H1 (cell line): Measurements from ENCODE around the gene TNFRSF8. TPM values are rescaled to one million over a fixed set of nuclear protein-coding genes. Genes with fewer than 3 reads are reported as not detected.

Experiments used
- CTCF ChIA-PET: fragments of 300-600 bp; sonication (Branson Sonifier 250); formaldehyde crosslinking; loops from one replicate; lab custom pipeline; 2021; ENCODE audit not compliant: partially characterized antibody; lab: Charles Lee
- POLR2A ChIA-PET: fragments of 300-600 bp; sonication (Branson Sonifier 250); formaldehyde crosslinking; loops from one replicate; lab custom pipeline; 2021; ENCODE audit warnings: inconsistent platforms; ENCODE audit not compliant: partially characterized antibody; lab: Charles Lee
- DNase-seq, 2 experiments: peaks; one replicate each; pipeline versions ENCODE4 v3.0.0 to v3.0.0-alpha.2; 2010 to 2022; ENCODE audit warnings: low spot score in 2 of 2, low read depth in 1 of 2, mixed read lengths in 1 of 2
- FAIRE-seq: peaks from 2 replicates; lab custom pipeline; 2011; peaks lifted over from hg19 to GRCh38; lab: Jason Lieb, UNC
- H2AFZ ChIP-seq: 2 replicates; pipeline ENCODE4 v1.8.1; 2012; ENCODE audit warnings: low read length, inconsistent platforms
- H2AK5ac ChIP-seq: 2 replicates; pipeline ENCODE4 v1.6.1; 2013; ENCODE audit warnings: low read depth, low read length
- H2BK120ac ChIP-seq: replicated peaks from 2 replicates; pipeline ENCODE3; 2013; ENCODE audit warnings: low read depth, low read length, inconsistent platforms
- H2BK12ac ChIP-seq: 2 replicates; pipeline ENCODE4 v1.6.1; 2013; ENCODE audit warnings: low read depth, low read length
- H2BK15ac ChIP-seq: 2 replicates; pipeline ENCODE4 v1.6.1; 2013; ENCODE audit warnings: low read length
- H2BK20ac ChIP-seq: 2 replicates; pipeline ENCODE4 v1.6.1; 2013; ENCODE audit warnings: low read length
- H2BK5ac ChIP-seq: 2 replicates; pipeline ENCODE4 v1.6.1; 2013; ENCODE audit warnings: low read depth, low read length
- H3K14ac ChIP-seq: 2 replicates; pipeline ENCODE4 v1.6.1; 2013; ENCODE audit warnings: inconsistent platforms; ENCODE audit not compliant: insufficient read length
- H3K18ac ChIP-seq: 2 replicates; pipeline ENCODE4 v1.6.1; 2013; ENCODE audit warnings: low read length; ENCODE audit errors: extremely low read depth
- H3K23ac ChIP-seq: 2 replicates; pipeline ENCODE4 v1.6.1; 2013; ENCODE audit warnings: inconsistent platforms; ENCODE audit not compliant: insufficient read length
- H3K23me2 ChIP-seq: 2 replicates; pipeline ENCODE4 v1.6.1; 2013; ENCODE audit warnings: low read depth, low read length
- H3K27ac ChIP-seq: 2 replicates; pipeline ENCODE4 v1.6.1; 2011; ENCODE audit warnings: low read depth, low read length, inconsistent platforms
- H3K27me3 ChIP-seq, 4 experiments: replicated peaks in 1 of 4; 1 replicate in 1 of 4; 2 replicates in 3 of 4; pipeline versions ENCODE4 v1.6.1 to v1.8.1; 2011 to 2013; ENCODE audit warnings: low read length in 3 of 4, mild to moderate bottlenecking in 3 of 4, inconsistent platforms in 2 of 4, mixed read lengths in 2 of 4, moderate library complexity in 1 of 4; ENCODE audit not compliant: control insufficient read depth in 3 of 4, insufficient read depth in 3 of 4; ENCODE audit errors: extremely low read depth in 1 of 4
- H3K36me3 ChIP-seq, 4 experiments: 2 replicates each; pipeline versions ENCODE4 v1.6.1 to v1.8.1; 2011 to 2013; ENCODE audit warnings: mild to moderate bottlenecking in 4 of 4, low read length in 3 of 4, moderate library complexity in 2 of 4, control low read depth in 1 of 4, inconsistent platforms in 1 of 4; ENCODE audit not compliant: insufficient read depth in 4 of 4, control insufficient read depth in 2 of 4
- H3K4ac ChIP-seq: replicated peaks from 2 replicates; pipeline ENCODE3; 2013; ENCODE audit warnings: low read length, low read depth, mixed read lengths, inconsistent platforms; ENCODE audit not compliant: insufficient read length
- H3K4me1 ChIP-seq, 4 experiments: replicated peaks in 1 of 4; 1 replicate in 1 of 4; 2 replicates in 3 of 4; pipeline versions ENCODE4 v1.6.1 to v1.8.1; 2011 to 2013; ENCODE audit warnings: low read length in 3 of 4, inconsistent platforms in 2 of 4, mixed read lengths in 1 of 4; ENCODE audit not compliant: insufficient read depth in 4 of 4, control insufficient read depth in 3 of 4
- H3K4me2 ChIP-seq, 2 experiments: 2 replicates each; pipeline versions ENCODE4 v1.6.1 to v1.8.1; 2011 to 2013; ENCODE audit warnings: low read depth in 2 of 2, low read length in 2 of 2, control low read depth in 1 of 2, inconsistent platforms in 1 of 2, mild to moderate bottlenecking in 1 of 2; ENCODE audit not compliant: insufficient read depth in 1 of 2
- H3K4me3 ChIP-seq, 4 experiments: fragments of 200-600, 300-600 bp in 1 of 4; sonication (generic), shearing (Covaris generic), sonication (Bioruptor Twin) in 1 of 4; 2 replicates each; pipeline versions ENCODE4 v1.5.1 to v1.8.1; 2011 to 2016; ENCODE audit warnings: low read length in 4 of 4, low read depth in 3 of 4, control low read depth in 2 of 4, inconsistent platforms in 2 of 4, mild to moderate bottlenecking in 2 of 4, mixed read lengths in 1 of 4, moderate library complexity in 1 of 4; ENCODE audit not compliant: insufficient read depth in 2 of 4; ENCODE audit errors: extremely low read depth in 1 of 4
- H3K56ac ChIP-seq: replicated peaks from 2 replicates; pipeline ENCODE3; 2013; ENCODE audit warnings: low read depth, mild to moderate bottlenecking, mixed read lengths, low read length, inconsistent platforms; ENCODE audit not compliant: insufficient read length
- H3K79me1 ChIP-seq: 2 replicates; pipeline ENCODE4 v1.6.1; 2013; ENCODE audit warnings: low read depth, low read length, control low read depth
- H3K79me2 ChIP-seq, 2 experiments: 2 replicates each; pipeline versions ENCODE4 v1.6.1 to v1.8.1; 2012 to 2013; ENCODE audit warnings: low read length in 2 of 2, mild to moderate bottlenecking in 2 of 2, inconsistent platforms in 1 of 2; ENCODE audit not compliant: insufficient read depth in 2 of 2, control insufficient read depth in 1 of 2
- H3K9ac ChIP-seq, 4 experiments: replicated peaks in 1 of 4; 1 replicate in 1 of 4; 2 replicates in 3 of 4; pipeline versions ENCODE4 v1.6.1 to v1.8.1; 2011 to 2013; ENCODE audit warnings: low read depth in 3 of 4, low read length in 3 of 4, control low read depth in 2 of 4, mild to moderate bottlenecking in 2 of 4, moderate library complexity in 2 of 4, inconsistent platforms in 1 of 4; ENCODE audit errors: extremely low read depth in 1 of 4
- H3K9me3 ChIP-seq, 2 experiments: 2 replicates each; pipeline versions ENCODE4 v1.6.1 to v1.8.1; 2012 to 2013; ENCODE audit warnings: mild to moderate bottlenecking in 2 of 2, moderate library complexity in 2 of 2, control low read depth in 1 of 2, inconsistent platforms in 1 of 2, low read depth in 1 of 2, low read length in 1 of 2, mixed read lengths in 1 of 2; ENCODE audit not compliant: insufficient read depth in 2 of 2
- H4K20me1 ChIP-seq, 2 experiments: replicated peaks in 1 of 2; 2 replicates each; pipeline versions ENCODE3 to v1.8.1; 2011 to 2013; ENCODE audit warnings: inconsistent platforms in 2 of 2, low read length in 2 of 2, mild to moderate bottlenecking in 1 of 2; ENCODE audit not compliant: insufficient read depth in 2 of 2, control insufficient read depth in 1 of 2
- H4K5ac ChIP-seq: 2 replicates; pipeline ENCODE4 v1.6.1; 2013; ENCODE audit warnings: low read length, low read depth, mixed read lengths, inconsistent platforms; ENCODE audit not compliant: insufficient read length
- H4K8ac ChIP-seq: 2 replicates; pipeline ENCODE4 v1.8.0; 2013; ENCODE audit warnings: mild to moderate bottlenecking, moderate library complexity, low read length, inconsistent platforms; ENCODE audit not compliant: insufficient read depth; ENCODE audit errors: extremely low read depth
- H4K91ac ChIP-seq: replicated peaks from 2 replicates; pipeline ENCODE3; 2013; ENCODE audit warnings: low read length, mixed read lengths, inconsistent platforms; ENCODE audit not compliant: insufficient read length
- CHD2 ChIP-seq: IDR thresholded peaks from 2 replicates; pipeline ENCODE4 v1.6.1; 2012; ENCODE audit warnings: low read length, improper control_type of control experiment
- EGR1 ChIP-seq: IDR thresholded peaks from 2 replicates; pipeline ENCODE4 v1.6.1; 2011; ENCODE audit warnings: low read depth, low read length, borderline replicate concordance
- HDAC6 ChIP-seq: IDR thresholded peaks from one replicate; pipeline ENCODE4 v1.7.1; 2012; ENCODE audit warnings: low read depth, mild to moderate bottlenecking, inconsistent platforms, low read length, moderate library complexity
- POLR2A ChIP-seq, 2 experiments: IDR thresholded peaks; 1 replicate in 1 of 2; 2 replicates in 1 of 2; pipeline ENCODE4 v1.6.1; 2011; ENCODE audit warnings: low read depth in 2 of 2, low read length in 2 of 2, mild to moderate bottlenecking in 2 of 2; ENCODE audit errors: control extremely low read depth in 1 of 2
- RNF2 ChIP-seq: fragments of 200-900, 300-1000 bp; sonication (generic); IDR thresholded peaks from 2 replicates; pipeline ENCODE4 v1.7.1; 2016; ENCODE audit warnings: borderline replicate concordance, low read depth, mild to moderate bottlenecking, antibody characterized with exemption, low read length; ENCODE audit not compliant: poor library complexity, severe bottlenecking; ENCODE audit errors: missing control alignments
- SP2 ChIP-seq: IDR thresholded peaks from 2 replicates; pipeline ENCODE4 v1.6.1; 2012; ENCODE audit warnings: mild to moderate bottlenecking, low read length, inconsistent platforms
- WGBS, 2 experiments: shearing (Covaris generic) in 1 of 2; methylation state at CpG; one replicate each; pipeline versions ENCODE4 v1.1.6 to v1.1.7; 2013 to 2015; ENCODE audit warnings: low lambda C conversion rate in 2 of 2, mixed read lengths in 2 of 2, inconsistent platforms in 1 of 2, low coverage in 1 of 2, missing lambda C conversion rate in 1 of 2; ENCODE audit not compliant: insufficient replicate concordance in 2 of 2, insufficient coverage in 1 of 2, insufficient read length in 1 of 2; ENCODE audit errors: extremely low coverage in 1 of 2, missing lambda C conversion rate in 1 of 2; 5-methylcytosine and 5-hydroxymethylcytosine counted together
- polyA plus RNA-seq, 7 experiments: library from polyadenylated mRNA; depleted of rRNA in 3 of 7; stranded (reverse) in 5 of 7; unstranded in 2 of 7; fragments of >200 nt in 5 of 7; fragments of 200-250 nt in 2 of 7; gene quantifications; 1 replicate in 5 of 7; 2 replicates in 1 of 7; 4 replicates in 1 of 7; pipeline versions ENCODE4 v1.2.1 to v1.2.3, GENCODE V29; 2011 to 2013; ENCODE audit warnings: missing spikeins in 2 of 7, mixed read lengths in 2 of 7
- total RNA-seq: library from RNA; stranded (reverse); fragmentation: NEBNext Ultra II Directional; extraction: Animal tissue kit (Norgen Biotek cat#: 25700); gene quantifications from 2 replicates; pipeline ENCODE4 v1.2.1, GENCODE V29; 2021

The TNFRSF8 gene
- total and polyA plus RNA-seq, 2 of the 8 experiments (the other 6 are each of a cell fraction or from before 2014, with no cell fraction given) = 23.2 to 32.7 TPM

DNA sequence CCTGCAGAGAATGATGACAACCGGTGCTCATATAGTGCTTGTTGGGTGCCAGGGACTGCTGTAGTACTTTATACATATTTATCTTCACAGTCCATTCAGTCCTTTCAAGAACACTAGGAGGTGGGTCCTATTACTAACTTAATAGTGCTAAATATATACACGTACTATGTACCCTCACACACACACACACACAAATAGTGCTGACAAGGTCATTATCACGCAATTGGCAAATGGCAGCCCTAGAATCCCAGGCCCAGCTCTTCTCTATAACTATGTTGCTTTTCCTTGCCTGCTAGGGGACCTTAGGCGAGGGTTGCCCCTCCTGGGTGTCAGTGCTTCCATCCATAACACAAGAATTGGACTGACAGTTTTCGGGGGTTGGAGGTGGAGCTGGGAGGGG lies 33.5 kb downstream of the TNFRSF8 start:
- H2BK20ac ChIP-seq = no peak overlapping the region
- peaks cover 0 to 3% of the 10 kb centered on the region in 2 experiments for H4K20me1 ChIP-seq
- no peak overlapping the region for H3K4me2 ChIP-seq
- no peak overlapping the region for H2AFZ ChIP-seq
- peaks cover 0 to 4% (median 1%) of the 10 kb centered on the region in 4 experiments; a peak in 1 of 8 replicates for H3K36me3 ChIP-seq
- no peak for DNase-seq
- no peak overlapping the region for H3K18ac ChIP-seq
- H3K9me3 ChIP-seq = no peaks in the 10 kb centered on the region
- 92% methylated on average over 5 of the region's 5 CpGs; no CpG with 5 or more reads in 1 of the 2 experiments for WGBS, 2 experiments
- H3K9ac ChIP-seq = no peak overlapping the region
- H2BK120ac ChIP-seq = no peak overlapping the region
- no peak overlapping the region for H3K56ac ChIP-seq
- CTCF ChIA-PET = interaction anchor here (1.7 kb wide), 1 partner anchor 18 kb away, joined by 6 read pairs; no protein-coding TSS in a partner anchor
- no peaks in the 10 kb centered on the region for H3K4me1 ChIP-seq
- H3K79me1 ChIP-seq = no peaks in the 10 kb centered on the region
- no peak overlapping the region for H4K8ac ChIP-seq
- H3K27me3 ChIP-seq = no peaks in the 10 kb centered on the region
- H3K23me2 ChIP-seq = no peaks in the 10 kb centered on the region
- H2BK15ac ChIP-seq = no peak overlapping the region
- H3K4ac ChIP-seq = no peak overlapping the region
- TF ChIP-seq HDAC6 (no peak), POLR2A (IDR thresholded peaks at IDR 0.05; ENCODE audit: control extremely low read depth in 1 of 2, low read depth in 2 of 2, low read length in 2 of 2) (no peak), EGR1 (no peak), RNF2 (no peak), CHD2 (no peak), SP2 (no peak)
- no peak overlapping the region for H3K23ac ChIP-seq
- H3K27ac ChIP-seq = no peak overlapping the region
- H2AK5ac ChIP-seq = no peak overlapping the region
- H2BK5ac ChIP-seq = no peak overlapping the region
- H3K14ac ChIP-seq = no peak overlapping the region
- no peak overlapping the region for H4K91ac ChIP-seq
- no peak overlapping the region for H2BK12ac ChIP-seq
- no peak overlapping the region for H3K4me3 ChIP-seq
- POLR2A ChIA-PET = no interaction called here
- H4K5ac ChIP-seq = no peak overlapping the region
- FAIRE-seq = no peak
- H3K79me2 ChIP-seq = no peaks in the 10 kb centered on the region; a peak in 1 of 4 replicates
